Common myeloid progenitor, CD34-positive (primary cell): Measurements from ENCODE around the gene UCHL5. TPM values are rescaled to one million over a fixed set of nuclear protein-coding genes. Genes with fewer than 3 reads are reported as not detected.

Experiments used
- CTCF ChIA-PET: fragments of 350-600 bp; sonication (Branson Sonifier 250); formaldehyde crosslinking; loops from one replicate; lab custom pipeline; 2021; ENCODE audit warnings: antibody characterized with exemption; lab: Charles Lee
- POLR2A ChIA-PET: fragments of 350-600 bp; sonication (Branson Sonifier 250); formaldehyde crosslinking; loops from one replicate; lab custom pipeline; 2021; ENCODE audit warnings: antibody characterized with exemption; lab: Charles Lee
- DNase-seq, 3 donors: peaks; one replicate each; pipeline versions ENCODE4 v3.0.0 to v3.0.0-alpha.2; 2013
- H3K27ac ChIP-seq, 2 experiments: 1 replicate in 1 of 2; 2 replicates in 1 of 2; pipeline ENCODE4 v1.7.0; 2013; ENCODE audit warnings: inconsistent platforms in 2 of 2, low read length in 2 of 2, mild to moderate bottlenecking in 2 of 2, low read depth in 1 of 2, moderate library complexity in 1 of 2; ENCODE audit not compliant: severe bottlenecking in 2 of 2, insufficient read depth in 1 of 2, poor library complexity in 1 of 2
- H3K27me3 ChIP-seq, 5 experiments: replicated peaks in 2 of 5; 1 replicate in 3 of 5; 2 replicates in 2 of 5; pipeline versions ENCODE4 v1.6.1 to v1.7.0; 2013; ENCODE audit warnings: low read length in 4 of 5, mild to moderate bottlenecking in 2 of 5, moderate library complexity in 2 of 5, inconsistent platforms in 1 of 5; ENCODE audit not compliant: insufficient read depth in 5 of 5, control insufficient read depth in 4 of 5
- H3K36me3 ChIP-seq, 4 experiments: 1 replicate in 2 of 4; 2 replicates in 2 of 4; pipeline versions ENCODE4 v1.6.1 to v1.7.0; 2013; ENCODE audit warnings: low read length in 3 of 4, control low read depth in 1 of 4, mild to moderate bottlenecking in 1 of 4; ENCODE audit not compliant: control insufficient read depth in 4 of 4, insufficient read depth in 4 of 4
- H3K4me1 ChIP-seq, 4 experiments: 1 replicate in 3 of 4; 2 replicates in 1 of 4; pipeline versions ENCODE4 v1.6.1 to v1.7.1; 2013; ENCODE audit warnings: low read length in 3 of 4, mild to moderate bottlenecking in 3 of 4, control low read depth in 1 of 4, inconsistent platforms in 1 of 4, moderate library complexity in 1 of 4; ENCODE audit not compliant: control insufficient read depth in 4 of 4, insufficient read depth in 4 of 4; ENCODE audit errors: control extremely low read depth in 1 of 4
- H3K4me3 ChIP-seq, 7 experiments: 1 replicate in 4 of 7; 2 replicates in 3 of 7; pipeline versions ENCODE4 v1.5.1 to v1.7.0; 2013; ENCODE audit warnings: mild to moderate bottlenecking in 7 of 7, low read length in 6 of 7, moderate library complexity in 6 of 7, inconsistent platforms in 2 of 7, low read depth in 2 of 7, control low read depth in 1 of 7; ENCODE audit not compliant: insufficient read depth in 4 of 7, control insufficient read depth in 1 of 7; ENCODE audit errors: extremely low read depth in 1 of 7
- H3K9me3 ChIP-seq, 5 experiments: 1 replicate in 4 of 5; 2 replicates in 1 of 5; pipeline versions ENCODE4 v1.6.1 to v1.7.1; 2013; ENCODE audit warnings: low read length in 4 of 5, mild to moderate bottlenecking in 2 of 5, inconsistent platforms in 1 of 5, low read depth in 1 of 5, moderate library complexity in 1 of 5; ENCODE audit not compliant: control insufficient read depth in 4 of 5, insufficient read depth in 2 of 5; ENCODE audit errors: control extremely low read depth in 1 of 5
- WGBS: methylation state at CpG from one replicate; pipeline ENCODE4 v1.1.5; 2013; ENCODE audit not compliant: insufficient coverage; 5-methylcytosine and 5-hydroxymethylcytosine counted together
- polyA plus RNA-seq: library from polyadenylated mRNA; unstranded; fragments of 120-200 nt; gene quantifications from one replicate; pipeline ENCODE4 v1.2.1, GENCODE V29; 2013

UCHL5 gene
- polyA plus RNA-seq = 38.4 TPM

- H3K4me1 ChIP-seq = peaks cover 11 to 32% (median 22%) of the 10 kb centered on the region in 4 experiments
- POLR2A ChIA-PET = interaction anchor here (0.6 to 1.1 kb wide), 2 partner anchors 14 to 249 kb away, joined by 3 read pairs; no protein-coding TSS in a partner anchor
- H3K27ac ChIP-seq = peak within 1 kb of the TSS; percentile 93 to 97
- CTCF ChIA-PET = interaction anchor here (0.6 to 2.7 kb wide), 9 partner anchors 11 to 825 kb away, joined by 3 to 8 read pairs (median 4); partner anchors contain the start of gene CDC73
- no peaks in the 10 kb centered on the region for H3K27me3 ChIP-seq
- peaks cover 0 to 6% (median 2%) of the 10 kb centered on the region in 4 experiments for H3K36me3 ChIP-seq
- H3K4me3 ChIP-seq = peak within 1 kb of the TSS; percentile 73 to 100 (median 92)
- WGBS = 0% methylated on average over 62 of the region's 74 CpGs
- no peaks in the 10 kb centered on the region for H3K9me3 ChIP-seq
- peak; percentile 98 to 99 (median 99) for DNase-seq
These were observed at the start of gene UCHL5, which contains the start of gene RO60 for GRCh38 chr1:193059282-193060114. Gene UCHL5, minus strand, starts transcription at chr1:193059360. Its CDS starts 100 bp downstream, at chr1:193059260. Gene RO60, plus strand, starts transcription at chr1:193059612. Its CDS starts 9,443 bp downstream, at chr1:193069055.

DNA sequence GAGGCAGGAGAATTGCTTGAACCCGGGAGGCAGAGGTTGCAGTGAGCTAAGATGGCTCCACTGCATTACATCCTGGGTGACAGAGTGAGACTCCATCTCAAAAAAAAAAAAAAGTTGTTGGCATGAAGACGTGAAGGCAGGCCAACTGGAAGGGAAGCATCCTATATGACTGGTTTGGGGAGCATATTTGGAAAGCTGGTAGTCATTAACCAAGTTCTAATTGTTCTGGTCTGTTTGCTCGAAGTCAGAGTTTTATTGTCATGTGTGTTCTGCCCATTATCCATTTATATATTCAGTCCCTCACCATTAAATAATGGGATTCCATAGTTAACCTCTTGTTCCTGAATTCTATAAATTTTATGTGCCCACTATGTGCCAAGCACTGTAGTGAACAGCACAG is 49.3 kb upstream of the UCHL5 start:
- H3K4me1 ChIP-seq = peaks cover 10 to 21% (median 13%) of the 10 kb centered on the region in 4 experiments
- ChIA-PET CTCF (interaction anchor here (0.8 to 1.6 kb wide), 2 partner anchors 14 to 50 kb away, joined by 5 to 7 read pairs; partner anchors contain the start of genes CDC73 and UCHL5), POLR2A (no interaction called here)

DNA sequence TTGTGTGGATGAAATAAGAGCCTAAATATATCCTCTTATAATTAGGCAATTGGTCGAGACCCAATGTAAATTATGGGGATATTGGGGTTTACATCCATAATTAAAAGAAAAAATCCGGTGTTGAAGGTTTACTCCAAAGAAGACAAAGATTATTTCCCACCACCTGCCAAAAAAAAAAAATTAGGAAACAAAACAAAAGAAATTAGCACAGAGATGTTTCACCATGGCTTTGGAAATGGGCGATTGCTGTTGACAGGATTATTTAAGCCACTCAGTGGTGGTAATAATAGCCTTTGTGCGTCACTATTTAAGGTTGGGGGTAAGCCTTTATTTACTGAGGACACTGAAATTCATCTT is 46.6 kb upstream of the UCHL5 start:
- Histone ChIP-seq H3K27me3 (no peaks in the 10 kb centered on the region), H3K27ac (peak overlapping the region; percentile 43 to 85), H3K36me3 (no peaks in the 10 kb centered on the region), H3K4me3 (peak overlapping the region in 6 of 7 experiments; percentile 83 to 98 (median 90)), H3K4me1 (peaks cover 10 to 18% (median 14%) of the 10 kb centered on the region in 4 experiments), H3K9me3 (no peaks in the 10 kb centered on the region)
- ChIA-PET CTCF (no interaction called here), POLR2A (interaction anchor here (1.5 kb wide), 1 partner anchor 16 kb away, joined by 7 read pairs; the partner anchor contains the start of gene CDC73)
- DNase-seq = no peak
- 71% methylated on average over 1 of the region's 4 CpGs for WGBS

More for the DNA sequence above, 49.3 kb upstream of the UCHL5 start:
- Histone ChIP-seq H3K9me3 (no peaks in the 10 kb centered on the region), H3K36me3 (no peaks in the 10 kb centered on the region), H3K27ac (no peak overlapping the region), H3K4me3 (no peak overlapping the region), H3K27me3 (no peaks in the 10 kb centered on the region)
- WGBS = 100% methylated on average over 1 of the region's 3 CpGs
- no peak for DNase-seq

- Histone ChIP-seq H3K4me1 (peaks cover 10 to 18% (median 14%) of the 10 kb centered on the region in 4 experiments), H3K27ac (peak within 1 kb of the TSS; percentile 47 to 85), H3K9me3 (no peaks in the 10 kb centered on the region), H3K4me3 (peak within 1 kb of the TSS; percentile 60 to 98 (median 87)), H3K36me3 (peaks cover 0 to 6% (median 3%) of the 10 kb centered on the region in 4 experiments), H3K27me3 (no peaks in the 10 kb centered on the region)
- WGBS = under 1% methylated on average over 70 of the region's 73 CpGs
- DNase-seq = peak; percentile 76 to 91 (median 85)
- POLR2A ChIA-PET = interaction anchor here (0.5 to 1.5 kb wide), 3 partner anchors 12 to 45 kb away, joined by 3 to 7 read pairs (median 5); partner anchors contain the start of gene CDC73
- CTCF ChIA-PET = interaction anchor here (1.1 to 1.7 kb wide), 3 partner anchors 12 to 34 kb away, joined by 3 to 7 read pairs (median 3); no protein-coding TSS in a partner anchor
These were observed 46.0 kb upstream of the UCHL5 start, which contains the start of gene GLRX2 for GRCh38 chr1:193104907-193105820. Gene GLRX2, minus strand, starts transcription at chr1:193105414. Its CDS starts 32 bp downstream, at chr1:193105382.

GRCh38 chr1:193104502-193104906 is 45.3 kb upstream of the UCHL5 start:
- H3K27ac ChIP-seq = peak overlapping the region; percentile 47 to 85
- ChIA-PET CTCF (interaction anchor here (1.0 to 1.7 kb wide), 4 partner anchors 11 to 42 kb away, joined by 3 to 7 read pairs (median 3); no protein-coding TSS in a partner anchor), POLR2A (interaction anchor here (1.0 kb wide), 1 partner anchor 44 kb away, joined by 3 read pairs; no protein-coding TSS in a partner anchor)
- H3K36me3 ChIP-seq = peaks cover 0 to 12% (median 6%) of the 10 kb centered on the region in 4 experiments
- no peaks in the 10 kb centered on the region for H3K9me3 ChIP-seq
- WGBS = under 1% methylated on average over 24 of the region's 24 CpGs
- H3K4me1 ChIP-seq = peaks cover 10 to 18% (median 14%) of the 10 kb centered on the region in 4 experiments
- DNase-seq = peak in 1 of 3 donors; percentile 5
- no peaks in the 10 kb centered on the region for H3K27me3 ChIP-seq
- peak overlapping the region; percentile 60 to 98 (median 87) for H3K4me3 ChIP-seq
